PC-3 (cell line): ENCODE measurements around the gene LATS2. TPM values are rescaled to one million over a fixed set of nuclear protein-coding genes. Genes with fewer than 3 reads are reported as not detected.

Experiments
- ATAC-seq: fragments of 200-7000 bp; cut with Tn5 transposase; 2 replicates; pipeline ENCODE4 v1.9.1; 2020; ENCODE audit warnings: mild to moderate bottlenecking, moderate library complexity
- BruUV-seq: library from RNA; stranded (reverse); fragments of 400-500 nt; replicated peaks from 2 replicates; lab custom pipeline; 2021; lab: Mats Ljungman, UMichigan
- CTCF ChIA-PET: fragments of 300-600 bp; sonication (Branson Sonifier 250); formaldehyde crosslinking; loops from one replicate; lab custom pipeline; 2022; ENCODE audit warnings: antibody characterized with exemption; lab: Charles Lee
- POLR2A ChIA-PET: fragments of 300-600 bp; sonication (Branson Sonifier 250); formaldehyde crosslinking; loops from one replicate; lab custom pipeline; 2022; ENCODE audit warnings: antibody characterized with exemption; ENCODE audit not compliant: unreplicated experiment; lab: Charles Lee
- DNase-seq: peaks from one replicate; pipeline ENCODE4 v3.0.0-alpha.2; 2015
- H2AFZ ChIP-seq: fragments of 300-600 bp; sonication (generic); 2 replicates; pipeline ENCODE4 v1.6.0; 2016; ENCODE audit warnings: antibody characterized with exemption, low read length
- H3F3A ChIP-seq: fragments of 300-600 bp; sonication (generic); one replicate; pipeline ENCODE4 v1.6.0; 2017; ENCODE audit warnings: antibody characterized with exemption, low read length, control low read depth, mild to moderate bottlenecking; ENCODE audit not compliant: unreplicated experiment
- H3K27ac ChIP-seq: fragments of 300-600 bp; sonication (generic); 2 replicates; pipeline ENCODE4 v1.5.1; 2016; ENCODE audit warnings: mild to moderate bottlenecking, low read length
- H3K27me3 ChIP-seq: fragments of 300-600 bp; sonication (generic); 2 replicates; pipeline ENCODE4 v1.6.1; 2016; ENCODE audit warnings: low read length, mixed read lengths
- H3K36me3 ChIP-seq: fragments of 300-600 bp; sonication (generic); 2 replicates; pipeline ENCODE4 v1.6.1; 2016; ENCODE audit warnings: low read depth, mixed run types, low read length, mixed read lengths
- H3K4me1 ChIP-seq: fragments of 300-600 bp; sonication (generic); 2 replicates; pipeline ENCODE4 v1.5.1; 2016; ENCODE audit warnings: low read length; ENCODE audit not compliant: insufficient read depth
- H3K4me2 ChIP-seq: fragments of 300-600 bp; sonication (generic); 2 replicates; pipeline ENCODE4 v1.6.0; 2016; ENCODE audit warnings: low read length
- H3K4me3 ChIP-seq: fragments of 300-600 bp; sonication (generic); 2 replicates; pipeline ENCODE4 v1.5.1; 2016; ENCODE audit warnings: mild to moderate bottlenecking, low read length, mixed read lengths
- H3K79me2 ChIP-seq: fragments of 300-600 bp; sonication (generic); 2 replicates; pipeline ENCODE4 v1.6.1; 2017; ENCODE audit warnings: low read length, mixed read lengths
- H3K9ac ChIP-seq: fragments of 300-600 bp; sonication (generic); 2 replicates; pipeline ENCODE4 v1.6.0; 2016; ENCODE audit warnings: mild to moderate bottlenecking, low read length
- H3K9me2 ChIP-seq: fragments of 300-600 bp; sonication (generic); replicated peaks from 2 replicates; pipeline ENCODE4 v1.6.1; 2016; ENCODE audit warnings: mixed run types, low read length, mixed read lengths
- H3K9me3 ChIP-seq: fragments of 300-600 bp; sonication (generic); 2 replicates; pipeline ENCODE4 v1.6.1; 2016; ENCODE audit warnings: low read length, mixed read lengths
- H4K20me1 ChIP-seq: fragments of 300-600 bp; sonication (generic); 2 replicates; pipeline ENCODE4 v1.6.1; 2016; ENCODE audit warnings: low read length, mixed read lengths
- CTCF ChIP-seq: fragments of 300-600 bp; sonication (generic); conservative IDR thresholded peaks from 2 replicates; pipeline ENCODE4 v1.5.1; 2017; ENCODE audit warnings: antibody characterized with exemption, low read depth, mild to moderate bottlenecking, low read length
- EZH2 ChIP-seq: fragments of 300-600 bp; sonication (generic); IDR thresholded peaks from one replicate; pipeline ENCODE4 v1.6.1; 2017; ENCODE audit warnings: antibody characterized with exemption, mild to moderate bottlenecking, low read length; ENCODE audit not compliant: unreplicated experiment
- EZH2phosphoT487 ChIP-seq: fragments of 300-600 bp; sonication (generic); IDR thresholded peaks from 2 replicates; pipeline ENCODE4 v1.6.1; 2018; ENCODE audit warnings: mild to moderate bottlenecking, antibody characterized with exemption, low read length, borderline replicate concordance
- intact Hi-C: fragments of 100-400 bp; cut with micrococcal nuclease; formaldehyde crosslinking; loops from 2 replicates; pipeline ENCODE4 v1.9.0; 2023
- total RNA-seq: library from RNA; depleted of rRNA; stranded (reverse); fragments of >200 nt; gene quantifications from 2 replicates; pipeline ENCODE4 v1.2.3, GENCODE V29; 2014

Gene LATS2
- total RNA-seq, 1 experiment from 2014 or later: 11.0 TPM

GRCh38 chr13:21054313-21054712 is 7.1 kb downstream of the LATS2 start:
- no peaks in the 10 kb centered on the region for H3K36me3 ChIP-seq
- H3K27me3 ChIP-seq: no peaks in the 10 kb centered on the region
- H3K9ac ChIP-seq: no peak overlapping the region
- H4K20me1 ChIP-seq: peaks cover 34% of the 10 kb centered on the region
- TF ChIP-seq EZH2phosphoT487 (no peak), EZH2 (no peak)
- ATAC-seq: no peak
- no peak overlapping the region for H3K27ac ChIP-seq
- no peak overlapping the region for H3K4me2 ChIP-seq
- DNase-seq: no peak
- peaks cover 98% of the 10 kb centered on the region for H3K79me2 ChIP-seq
- peaks cover 8% of the 10 kb centered on the region for H3K4me1 ChIP-seq
- no peak overlapping the region for H3K4me3 ChIP-seq
- H3F3A ChIP-seq: no peaks in the 10 kb centered on the region
- BruUV-seq: no TSS peak
- CTCF ChIA-PET: no interaction called here
- no peaks in the 10 kb centered on the region for H3K9me2 ChIP-seq
- intact Hi-C loops: no loop called here
- no peaks in the 10 kb centered on the region for H3K9me3 ChIP-seq
- POLR2A ChIA-PET: no interaction called here
- no peak overlapping the region for H2AFZ ChIP-seq

GRCh38 chr13:21053231-21053630 is 8.2 kb downstream of the LATS2 start:
- H3K9me2 ChIP-seq: no peaks in the 10 kb centered on the region
- CTCF ChIA-PET: no interaction called here
- no TSS peak for BruUV-seq
- H3K4me2 ChIP-seq: no peak overlapping the region
- intact Hi-C loops: no loop called here
- no peaks in the 10 kb centered on the region for H3K36me3 ChIP-seq
- no peaks in the 10 kb centered on the region for H3K9me3 ChIP-seq
- ATAC-seq: no peak
- POLR2A ChIA-PET: no interaction called here
- H3K4me1 ChIP-seq: no peaks in the 10 kb centered on the region
- no peak for DNase-seq
- H3K79me2 ChIP-seq: peaks cover 96% of the 10 kb centered on the region
- no peak overlapping the region for H3K9ac ChIP-seq
- no peaks in the 10 kb centered on the region for H3F3A ChIP-seq
- H3K27ac ChIP-seq: no peak overlapping the region
- H4K20me1 ChIP-seq: peaks cover 28% of the 10 kb centered on the region
- no peak for TF ChIP-seq EZH2phosphoT487
- no peak for TF ChIP-seq EZH2
- TF ChIP-seq CTCF: no peak
- H2AFZ ChIP-seq: no peak overlapping the region
- H3K27me3 ChIP-seq: no peaks in the 10 kb centered on the region
- H3K4me3 ChIP-seq: no peak overlapping the region

GRCh38 chr13:21051675-21052074 is 9.7 kb downstream of the LATS2 start:
- Histone ChIP-seq H3K36me3 (no peaks in the 10 kb centered on the region), H3K9me2 (no peaks in the 10 kb centered on the region), H3K9ac (no peak overlapping the region), H3K27me3 (no peaks in the 10 kb centered on the region), H3K27ac (no peak overlapping the region), H3K79me2 (peaks cover 96% of the 10 kb centered on the region), H4K20me1 (peaks cover 27% of the 10 kb centered on the region), H3K4me2 (no peak overlapping the region), H3K4me3 (no peak overlapping the region), H3K9me3 (no peaks in the 10 kb centered on the region), H3K4me1 (no peaks in the 10 kb centered on the region), H3F3A (no peaks in the 10 kb centered on the region), H2AFZ (no peak overlapping the region)
- ChIA-PET POLR2A (no interaction called here), CTCF (no interaction called here)
- no TSS peak for BruUV-seq
- TF ChIP-seq EZH2phosphoT487 (no peak), EZH2 (no peak), CTCF (no peak)
- intact Hi-C loops: no loop called here
- ATAC-seq: no peak
- no peak for DNase-seq
